Ishikawa (cell line): ENCODE data around the gene MTA2.

Experiments
- CEBPB ChIP-seq: IDR thresholded peaks from 2 replicates; pipeline ENCODE4 v1.6.1; 2012
- CREB1 ChIP-seq: IDR thresholded peaks from 2 replicates; pipeline ENCODE4 v1.6.1; 2012; ENCODE audit warnings: low read depth
- EGR1 ChIP-seq: IDR thresholded peaks from 2 replicates; pipeline ENCODE4 v1.6.1; 2012
- EP300 ChIP-seq: IDR thresholded peaks from 2 replicates; pipeline ENCODE4 v1.6.1; 2012; ENCODE audit warnings: borderline replicate concordance
- FOXM1 ChIP-seq: IDR thresholded peaks from 2 replicates; pipeline ENCODE4 v1.6.1; 2012; ENCODE audit warnings: low read depth, borderline replicate concordance
- NFIC ChIP-seq: IDR thresholded peaks from 2 replicates; pipeline ENCODE4 v1.6.1; 2012
- RAD21 ChIP-seq: IDR thresholded peaks from 2 replicates; pipeline ENCODE4 v1.6.1; 2012; ENCODE audit warnings: low read depth
- TAF1 ChIP-seq: IDR thresholded peaks from 2 replicates; pipeline ENCODE4 v1.6.1; 2012; ENCODE audit warnings: low read depth, mild to moderate bottlenecking
- TCF12 ChIP-seq: IDR thresholded peaks from 2 replicates; pipeline ENCODE4 v1.6.1; 2012; ENCODE audit warnings: low read depth
- TEAD4 ChIP-seq: IDR thresholded peaks from 2 replicates; pipeline ENCODE4 v1.6.1; 2012
- YY1 ChIP-seq: IDR thresholded peaks from 2 replicates; pipeline ENCODE4 v1.6.1; 2012; ENCODE audit warnings: low read depth
- ZBTB7A ChIP-seq: IDR thresholded peaks from 2 replicates; pipeline ENCODE4 v1.6.1; 2012; ENCODE audit warnings: low read depth
- TF ChIP-seq, protein P1 (sequence below): IDR thresholded peaks from 2 replicates; pipeline ENCODE4 v1.6.1; 2012
- TF ChIP-seq, protein P2 (sequence below): IDR thresholded peaks from 2 replicates; pipeline ENCODE4 v1.6.1; 2012; ENCODE audit warnings: low read depth, mild to moderate bottlenecking
- TF ChIP-seq, protein P3 (sequence below): IDR thresholded peaks from 2 replicates; pipeline ENCODE4 v1.6.1; 2012

The MTA2 gene

DNA sequence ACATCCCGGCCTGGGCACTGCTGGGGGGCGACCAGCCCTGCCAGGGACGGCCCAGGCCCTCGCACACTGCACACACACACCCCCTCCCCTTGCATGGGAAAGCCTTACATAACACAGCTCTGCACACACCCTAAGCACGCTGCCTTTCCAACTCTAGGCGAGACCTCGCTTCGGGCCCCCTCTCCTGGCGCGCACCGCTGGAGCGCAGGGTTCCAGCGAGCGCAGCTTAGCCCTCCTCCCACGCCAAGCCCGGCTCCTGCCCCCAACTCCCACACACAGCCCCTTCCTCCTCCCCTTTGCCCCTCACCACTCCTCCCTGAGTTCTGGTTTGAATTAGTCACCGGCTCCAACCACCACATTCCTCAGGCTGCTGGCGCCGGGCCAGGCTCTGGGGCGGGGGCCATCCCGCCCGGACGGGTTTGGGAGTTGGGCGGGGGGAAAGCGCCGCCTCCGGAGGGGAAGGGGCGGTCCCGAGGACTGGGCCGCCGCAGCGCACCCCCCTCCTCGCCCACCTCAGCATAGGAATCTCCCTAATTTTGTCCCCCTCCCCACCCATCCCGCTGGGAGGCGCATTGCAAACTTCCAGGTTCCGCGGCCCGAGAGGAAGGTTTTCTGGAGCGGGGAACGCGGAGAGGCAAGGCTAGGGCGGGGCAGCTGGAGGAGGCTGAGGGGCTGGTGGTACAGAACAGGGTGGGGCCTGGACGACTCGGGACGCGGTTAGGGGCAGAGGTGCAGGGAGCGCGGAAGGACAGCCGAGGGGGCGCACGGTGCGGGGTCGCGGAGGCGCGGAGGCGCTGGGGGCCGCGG, 56.0 kb downstream of the MTA2 start:
- TF ChIP-seq, protein P1, sequence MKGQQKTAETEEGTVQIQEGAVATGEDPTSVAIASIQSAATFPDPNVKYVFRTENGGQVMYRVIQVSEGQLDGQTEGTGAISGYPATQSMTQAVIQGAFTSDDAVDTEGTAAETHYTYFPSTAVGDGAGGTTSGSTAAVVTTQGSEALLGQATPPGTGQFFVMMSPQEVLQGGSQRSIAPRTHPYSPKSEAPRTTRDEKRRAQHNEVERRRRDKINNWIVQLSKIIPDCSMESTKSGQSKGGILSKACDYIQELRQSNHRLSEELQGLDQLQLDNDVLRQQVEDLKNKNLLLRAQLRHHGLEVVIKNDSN, result no peak
- TF ChIP-seq CEBPB, result no peak; the same call in 1 of the 2 replicates
- peak; percentile 96 for TF ChIP-seq ZBTB7A
- TF ChIP-seq FOXM1, result no peak
- peak; percentile 98 for TF ChIP-seq EGR1
- TF ChIP-seq, protein P2, sequence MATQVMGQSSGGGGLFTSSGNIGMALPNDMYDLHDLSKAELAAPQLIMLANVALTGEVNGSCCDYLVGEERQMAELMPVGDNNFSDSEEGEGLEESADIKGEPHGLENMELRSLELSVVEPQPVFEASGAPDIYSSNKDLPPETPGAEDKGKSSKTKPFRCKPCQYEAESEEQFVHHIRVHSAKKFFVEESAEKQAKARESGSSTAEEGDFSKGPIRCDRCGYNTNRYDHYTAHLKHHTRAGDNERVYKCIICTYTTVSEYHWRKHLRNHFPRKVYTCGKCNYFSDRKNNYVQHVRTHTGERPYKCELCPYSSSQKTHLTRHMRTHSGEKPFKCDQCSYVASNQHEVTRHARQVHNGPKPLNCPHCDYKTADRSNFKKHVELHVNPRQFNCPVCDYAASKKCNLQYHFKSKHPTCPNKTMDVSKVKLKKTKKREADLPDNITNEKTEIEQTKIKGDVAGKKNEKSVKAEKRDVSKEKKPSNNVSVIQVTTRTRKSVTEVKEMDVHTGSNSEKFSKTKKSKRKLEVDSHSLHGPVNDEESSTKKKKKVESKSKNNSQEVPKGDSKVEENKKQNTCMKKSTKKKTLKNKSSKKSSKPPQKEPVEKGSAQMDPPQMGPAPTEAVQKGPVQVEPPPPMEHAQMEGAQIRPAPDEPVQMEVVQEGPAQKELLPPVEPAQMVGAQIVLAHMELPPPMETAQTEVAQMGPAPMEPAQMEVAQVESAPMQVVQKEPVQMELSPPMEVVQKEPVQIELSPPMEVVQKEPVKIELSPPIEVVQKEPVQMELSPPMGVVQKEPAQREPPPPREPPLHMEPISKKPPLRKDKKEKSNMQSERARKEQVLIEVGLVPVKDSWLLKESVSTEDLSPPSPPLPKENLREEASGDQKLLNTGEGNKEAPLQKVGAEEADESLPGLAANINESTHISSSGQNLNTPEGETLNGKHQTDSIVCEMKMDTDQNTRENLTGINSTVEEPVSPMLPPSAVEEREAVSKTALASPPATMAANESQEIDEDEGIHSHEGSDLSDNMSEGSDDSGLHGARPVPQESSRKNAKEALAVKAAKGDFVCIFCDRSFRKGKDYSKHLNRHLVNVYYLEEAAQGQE, result no peak
- TF ChIP-seq TCF12, result peak; percentile 75
- no peak; the same call in 1 of the 2 replicates for TF ChIP-seq YY1
- TF ChIP-seq TEAD4, result peak; percentile 87
- no peak for TF ChIP-seq CREB1
- TF ChIP-seq RAD21, result peak; percentile 15; the same call in 1 of the 2 replicates
- TF ChIP-seq NFIC, result peak; percentile 99
- peak; percentile 78; the same call in 1 of the 2 replicates for TF ChIP-seq EP300
- TF ChIP-seq, protein P3, sequence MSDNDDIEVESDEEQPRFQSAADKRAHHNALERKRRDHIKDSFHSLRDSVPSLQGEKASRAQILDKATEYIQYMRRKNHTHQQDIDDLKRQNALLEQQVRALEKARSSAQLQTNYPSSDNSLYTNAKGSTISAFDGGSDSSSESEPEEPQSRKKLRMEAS, result peak; percentile 69
- TF ChIP-seq TAF1, result no peak

DNA sequence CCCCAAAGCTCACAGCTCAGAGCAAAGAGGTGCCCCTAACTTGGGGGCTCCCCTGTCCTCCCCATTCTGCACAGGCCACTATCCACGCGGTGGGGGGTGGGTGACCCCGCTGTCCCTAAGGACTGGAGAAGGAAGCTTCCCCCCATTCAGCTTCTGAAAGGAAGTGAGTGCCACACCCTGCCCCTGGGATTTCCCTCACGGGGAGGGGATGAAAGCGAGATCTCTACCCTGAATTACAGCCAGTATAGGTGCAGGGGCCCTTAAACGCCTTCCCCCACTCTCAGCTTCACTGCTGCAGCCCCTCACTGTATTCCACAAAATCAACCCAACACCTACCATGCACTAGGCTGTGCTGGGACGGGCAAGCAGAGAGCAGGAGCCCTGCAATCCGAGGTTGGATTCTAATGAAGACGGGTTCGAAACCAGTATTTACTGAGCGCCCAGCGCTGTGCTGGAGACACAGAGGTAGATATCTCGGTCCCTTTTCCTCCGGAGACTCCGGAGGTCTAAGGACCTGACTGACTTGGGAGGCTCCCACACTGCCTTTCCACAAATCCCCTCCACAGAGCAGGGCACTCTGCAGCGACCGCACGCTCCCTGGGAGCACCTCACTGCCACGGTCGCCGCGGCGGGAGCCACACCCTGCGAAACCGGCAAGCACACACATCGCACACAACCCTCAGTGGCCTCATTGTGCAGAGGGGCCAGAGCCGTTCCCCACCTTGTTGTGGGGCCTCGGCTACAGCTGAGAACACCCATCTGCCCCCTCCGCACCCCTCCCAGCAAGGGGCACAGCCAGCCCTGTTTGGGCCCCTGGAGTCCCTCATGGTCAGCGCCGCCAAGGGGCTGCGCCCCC, 56.9 kb downstream of the MTA2 start:
- TF ChIP-seq TEAD4 (no peak), FOXM1 (no peak), EP300 (no peak), TAF1 (no peak), ZBTB7A (no peak), CEBPB (no peak), CREB1 (no peak), YY1 (no peak), TCF12 (no peak), EGR1 (no peak), RAD21 (no peak), NFIC (no peak)
- TF ChIP-seq, protein P1, result no peak
- TF ChIP-seq, protein P2, result no peak
- TF ChIP-seq, protein P3, result no peak

DNA sequence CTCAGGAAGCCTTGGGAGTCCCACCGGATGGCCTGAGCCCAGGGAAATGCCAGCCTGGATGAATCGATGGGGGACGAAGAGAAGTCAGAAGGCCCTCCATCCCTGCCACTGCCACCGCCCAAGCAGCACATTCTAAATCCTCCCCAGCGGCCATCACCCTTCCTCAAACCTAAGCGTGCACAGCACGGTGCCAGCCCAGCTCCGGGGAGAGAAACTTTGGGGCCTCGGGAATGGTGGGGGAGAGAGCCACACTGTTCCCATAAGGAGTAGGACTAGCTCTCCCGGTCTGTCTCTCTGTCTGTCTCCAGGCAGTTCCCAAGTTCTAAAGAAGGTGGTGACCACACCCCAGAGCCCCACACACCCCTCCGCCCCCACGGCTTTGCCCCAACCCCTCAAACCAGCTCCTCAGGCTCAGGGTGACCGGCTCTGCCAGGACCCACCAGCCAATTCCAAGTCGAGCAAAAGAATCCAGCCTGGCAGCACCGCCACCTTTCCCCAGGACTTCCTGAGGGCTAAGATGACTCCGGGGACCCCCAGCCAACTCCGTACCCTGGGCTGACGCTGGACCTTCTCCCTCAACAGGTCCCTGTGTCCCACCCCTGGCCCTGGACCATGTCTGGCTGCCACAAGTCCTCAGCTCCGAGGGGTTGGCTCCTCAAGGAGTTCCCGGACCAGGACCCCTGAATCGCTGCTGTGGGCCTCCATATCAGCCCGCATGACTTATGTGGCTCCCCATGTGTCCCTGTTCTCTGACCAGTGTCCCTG, 57.8 kb downstream of the MTA2 start:
- TF ChIP-seq EGR1, result no peak
- 0 out of 2 replicates have a peak, but pooled peaks have one; percentile 27 for TF ChIP-seq ZBTB7A
- TF ChIP-seq, protein P2, result no peak
- no peak for TF ChIP-seq RAD21
